Head of caudate nucleus (tissue), 42 donors: Measurements from ENCODE around the gene APBB1.

Source experiments
- DNase-seq, 42 donors: peaks; one replicate each; pipeline versions ENCODE4 v3.0.0 to v3.0.0-alpha.2; 2020 to 2021; ENCODE audit warnings: mixed read lengths in 7 of 42
- intact Hi-C: fragments of 100-400 bp; cut with DNase I; formaldehyde crosslinking; loops from one replicate; pipeline ENCODE4 v1.15.0; 2022

Gene APBB1

DNA sequence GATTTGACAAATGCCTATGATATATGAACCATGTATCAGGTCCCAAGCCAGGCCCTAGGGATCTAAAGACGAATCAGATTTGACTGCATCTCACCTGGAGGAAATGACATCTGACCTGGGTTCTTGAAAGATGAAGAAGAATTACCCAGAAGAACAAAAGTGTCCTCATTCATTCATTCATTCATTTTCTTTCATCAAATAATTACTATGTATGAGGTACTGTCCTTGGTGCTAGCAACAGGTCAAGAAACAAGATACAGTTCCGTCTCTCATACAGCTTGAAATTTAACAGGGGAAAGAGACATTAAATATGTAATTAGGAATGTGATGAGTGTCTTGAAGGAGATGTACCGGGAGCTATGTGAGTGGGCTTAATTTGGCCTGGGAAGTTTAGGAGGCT lies 1.8 kb upstream of the APBB1 start:
- intact Hi-C loops = no loop called here
- no peak for DNase-seq

DNA sequence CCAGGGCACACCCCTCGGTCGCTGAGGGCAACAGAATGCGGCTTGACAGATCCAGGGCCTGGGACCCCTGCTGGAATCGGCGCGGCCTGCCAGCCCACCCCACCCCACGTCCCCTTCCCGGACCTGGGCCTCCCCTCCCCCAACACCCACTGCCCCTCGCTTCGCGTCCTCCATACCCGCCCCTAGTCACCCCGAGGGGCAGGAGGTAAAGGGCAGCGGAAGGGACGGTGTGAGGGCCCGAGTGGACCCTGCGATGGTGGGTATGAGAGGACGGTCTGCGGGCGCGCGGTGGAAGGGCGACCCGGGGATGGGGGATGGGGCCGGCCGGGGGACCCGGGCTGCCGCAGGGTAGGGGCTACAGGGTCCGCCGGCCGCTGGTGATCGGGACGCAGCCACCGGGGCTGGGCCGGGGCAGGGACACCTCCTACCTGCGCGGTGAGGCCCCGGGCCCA lies 311 bp downstream of the APBB1 start:
- peak in 19 of 42 donors; percentile 24 to 69 (median 47) for DNase-seq
- intact Hi-C loops = no loop called here

DNA sequence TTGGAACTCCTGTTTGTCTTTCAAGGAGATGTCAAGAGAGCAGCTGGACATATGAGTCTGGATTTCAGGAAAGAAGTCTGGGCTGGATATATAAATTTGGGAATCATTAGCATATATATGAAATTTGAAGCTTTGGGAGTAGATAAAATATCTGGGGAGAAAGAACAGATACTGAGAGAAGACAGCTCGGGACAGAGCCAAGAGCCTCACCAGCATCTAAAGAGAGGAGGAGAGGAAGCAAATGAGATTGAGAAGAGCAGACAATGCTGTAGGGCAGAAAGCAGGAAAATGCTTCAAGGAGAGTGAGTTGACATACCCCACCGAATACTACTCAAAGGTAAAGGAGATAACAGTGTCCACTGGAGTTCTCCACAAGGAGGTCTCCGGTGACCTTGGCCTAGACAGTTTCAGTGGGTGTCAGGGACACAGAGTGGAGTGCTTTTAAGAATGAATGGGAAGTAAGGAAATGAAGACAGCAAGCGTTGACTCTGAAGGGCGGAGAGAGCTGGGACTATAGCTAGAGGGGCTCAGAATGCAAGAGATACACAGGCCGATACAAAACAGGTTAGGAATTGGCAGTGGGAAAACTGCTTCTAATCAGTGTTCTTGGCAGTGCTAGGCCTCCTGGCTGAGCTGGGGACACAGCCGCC lies 862 bp downstream of the APBB1 start:
- peak in 2 of 42 donors; percentile 42 to 48 for DNase-seq

DNA sequence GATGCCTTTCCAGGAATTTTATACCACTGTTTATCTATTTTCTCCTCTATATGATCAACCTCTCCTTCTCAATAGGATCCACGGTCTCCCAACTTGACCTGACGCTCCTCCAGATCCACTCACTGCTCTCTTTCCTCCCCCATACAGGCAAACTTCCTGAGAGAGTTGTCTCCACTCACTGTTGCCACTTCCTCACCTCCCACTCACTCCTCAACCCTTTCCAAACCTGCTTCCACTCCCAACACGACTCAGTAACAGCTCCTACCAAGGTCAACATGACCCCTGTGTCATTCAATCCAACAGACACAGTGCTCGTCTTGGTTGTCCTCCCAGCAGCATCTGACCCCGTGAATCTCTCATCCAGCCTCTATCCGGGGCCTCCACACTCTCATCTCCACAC lies 3.1 kb downstream of the APBB1 start:
- intact Hi-C loops = no loop called here
- no peak for DNase-seq

More for the DNA sequence above, 862 bp downstream of the APBB1 start:
- intact Hi-C loops = no loop called here

DNA sequence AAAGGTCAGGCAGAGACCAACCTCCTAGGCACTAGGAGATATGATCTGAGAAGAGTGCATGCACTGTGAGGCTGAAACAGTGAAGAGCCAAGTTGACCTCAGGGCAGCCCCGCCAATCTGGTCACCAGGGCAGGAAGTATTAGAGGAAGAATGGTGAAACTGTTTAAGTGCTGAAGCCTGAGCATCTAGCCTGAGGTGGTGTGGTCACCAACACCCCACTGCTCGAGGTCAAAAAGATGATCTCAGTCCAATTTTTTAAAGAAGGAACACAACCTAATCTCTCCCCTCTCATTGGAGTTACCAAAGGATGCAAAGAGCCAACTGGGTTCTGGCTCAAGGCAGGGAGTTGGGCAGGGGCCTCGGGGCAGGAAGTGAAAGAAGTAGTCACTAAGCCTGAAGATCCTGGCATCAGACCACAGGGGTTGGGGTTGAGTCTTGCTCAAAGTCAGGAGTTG lies 4.0 kb downstream of the APBB1 start:
- DNase-seq = peak in 2 of 42 donors; percentile 40 to 53
- intact Hi-C loops = no loop called here

DNA sequence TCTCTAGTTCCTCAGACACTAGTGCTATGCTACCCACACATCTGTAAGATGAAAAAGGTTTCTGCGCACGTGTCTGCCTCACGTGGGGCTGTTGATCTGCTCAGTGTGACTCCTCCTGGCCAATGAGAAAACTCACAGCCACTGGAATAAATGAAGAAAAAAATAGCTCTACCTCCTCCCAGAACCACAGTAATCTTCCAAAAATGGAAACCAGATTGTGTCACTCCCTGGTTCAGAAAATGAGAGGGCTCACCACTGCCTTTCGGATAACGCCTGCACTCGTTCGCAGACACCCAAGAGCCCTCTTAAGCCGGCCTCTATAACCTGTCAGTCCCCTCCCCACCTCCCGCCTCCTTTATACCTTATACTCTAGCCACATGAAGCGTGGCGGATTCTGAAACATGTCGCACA lies 5.1 kb downstream of the APBB1 start:
- intact Hi-C loops = no loop called here
- DNase-seq = peak; percentile 45 to 93 (median 82)

DNA sequence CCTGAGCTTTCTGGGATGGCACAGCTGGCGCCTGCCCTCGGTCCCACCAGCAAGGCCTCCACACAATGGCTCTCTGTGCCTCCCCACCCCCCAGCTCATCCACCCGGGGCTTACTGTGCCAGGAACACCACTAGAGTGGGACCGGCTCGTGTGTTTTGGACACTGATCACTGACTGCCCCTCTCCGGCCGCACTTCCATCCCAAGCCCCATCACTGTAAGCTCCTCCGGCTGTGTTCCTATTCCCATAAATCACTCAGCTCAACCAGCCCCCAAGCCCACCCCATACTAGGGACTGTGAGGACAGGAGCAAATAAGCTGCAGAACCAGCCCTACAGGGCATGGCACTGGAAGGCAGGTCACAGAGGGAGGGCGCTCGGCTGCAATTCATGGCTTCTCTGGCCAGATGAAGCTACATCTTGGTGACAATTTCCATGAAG lies 7.3 kb downstream of the APBB1 start:
- peak; percentile 75 to 95 (median 90) for DNase-seq
- intact Hi-C loops = no loop called here

DNA sequence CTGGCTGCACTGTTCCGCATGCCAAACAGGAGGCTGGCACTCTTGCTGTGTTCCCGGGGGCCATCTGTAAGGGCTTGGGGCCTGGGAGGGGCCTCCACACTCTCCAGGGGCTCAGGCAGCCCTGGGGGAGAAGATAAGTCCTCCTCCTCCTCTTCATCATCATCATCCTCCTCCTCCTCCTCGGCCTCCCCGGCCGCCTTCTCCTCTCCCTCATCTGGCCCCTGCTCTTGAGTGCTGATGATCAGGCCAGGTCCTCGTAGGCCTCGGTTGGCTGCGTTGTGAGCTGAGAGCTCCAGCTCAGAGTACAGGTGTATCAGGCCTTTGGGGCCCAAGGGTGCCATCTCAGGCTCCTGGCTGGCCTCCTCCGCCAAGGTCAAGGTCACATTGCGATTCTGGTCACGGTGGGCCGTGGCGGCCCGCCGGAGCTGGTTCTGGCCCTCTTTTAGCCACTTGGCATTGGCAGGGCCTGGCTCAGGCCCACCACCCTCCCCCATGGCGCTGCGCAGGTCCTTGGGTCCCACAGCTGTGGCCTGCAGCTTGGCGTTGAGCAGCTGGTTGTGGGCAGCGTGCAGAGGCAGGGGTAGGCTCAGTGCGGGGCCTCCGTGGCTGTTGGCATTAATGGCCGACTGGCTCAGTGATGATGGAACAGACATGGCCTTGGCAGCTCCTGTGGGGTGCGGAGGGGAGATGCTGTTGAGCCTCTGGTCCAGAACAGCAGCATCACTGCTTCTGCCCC lies 8.0 kb downstream of the APBB1 start:
- intact Hi-C loops = no loop called here
- DNase-seq = peak; percentile 24 to 89 (median 72)

DNA sequence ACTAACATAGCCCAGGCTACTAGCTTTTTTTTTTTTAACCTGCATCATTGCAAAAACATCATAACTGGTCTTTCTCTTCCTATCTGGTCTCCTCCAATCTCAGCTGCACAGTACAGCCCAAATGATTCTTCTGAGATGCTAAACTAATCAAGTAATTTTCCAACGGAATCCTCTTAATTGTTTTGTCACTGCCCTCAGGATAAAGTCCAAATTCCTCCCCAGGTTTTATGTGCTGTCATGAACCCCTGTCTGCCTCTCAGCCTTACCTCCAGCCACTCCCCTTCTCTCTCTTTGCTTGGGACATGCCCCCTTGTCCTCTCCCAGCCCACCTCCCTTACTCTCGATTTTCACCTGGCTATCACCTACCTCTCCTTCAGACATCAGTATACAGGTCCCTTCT lies 12.5 kb downstream of the APBB1 start:
- DNase-seq = no peak
- intact Hi-C loops = no loop called here

DNA sequence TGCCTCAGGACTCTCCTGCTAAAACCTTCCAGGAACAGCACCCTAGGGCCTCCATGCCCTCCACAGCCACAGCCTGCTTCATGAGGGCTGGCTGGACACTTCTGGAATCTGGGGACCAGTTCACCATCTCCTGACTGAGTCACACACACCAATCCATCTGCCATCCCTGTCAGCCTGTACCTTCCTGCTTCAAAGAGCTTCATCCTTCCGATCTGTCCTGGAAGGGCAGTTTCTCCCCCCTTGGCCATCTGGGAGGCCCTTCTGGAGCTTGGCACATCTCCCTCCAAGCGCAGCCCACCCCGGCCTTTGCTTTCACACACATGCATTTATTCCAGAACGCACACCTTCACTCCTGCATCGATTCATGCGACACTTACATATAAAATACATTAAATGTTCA lies 13.0 kb downstream of the APBB1 start:
- intact Hi-C loops = no loop called here
- peak in 2 of 42 donors; percentile 14 to 19 for DNase-seq

DNA sequence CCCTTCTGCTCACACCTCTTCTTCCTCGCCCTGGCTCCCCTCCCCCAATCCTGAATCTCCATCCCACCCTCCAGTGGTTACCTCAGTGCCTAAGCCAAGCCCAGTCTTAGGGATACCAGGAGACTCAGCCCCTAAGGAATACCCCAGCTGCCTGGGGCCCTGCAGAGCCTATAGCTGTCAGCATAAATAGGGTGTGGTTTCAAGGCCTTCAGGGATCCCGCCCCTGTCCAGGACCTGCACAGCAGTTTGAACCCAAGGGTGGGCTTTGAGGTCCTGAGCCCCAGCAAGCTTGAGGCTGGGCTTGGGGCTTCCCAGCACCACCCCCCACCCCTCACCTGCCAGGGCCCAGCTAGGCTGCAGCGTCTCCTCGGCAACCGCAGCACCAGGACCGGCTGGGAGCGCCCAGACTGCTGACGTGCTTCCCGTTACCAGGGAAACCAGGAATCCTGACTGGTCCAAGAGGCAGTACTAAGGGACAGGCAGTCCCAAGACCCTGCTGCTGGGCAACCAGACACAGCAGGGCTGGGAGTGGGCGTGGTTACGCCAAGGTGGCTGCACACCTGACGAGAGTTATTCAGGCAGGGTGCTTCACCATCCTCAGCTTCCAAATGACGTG lies 13.7 kb downstream of the APBB1 start:
- peak in 36 of 42 donors; percentile 39 to 80 (median 62) for DNase-seq
- intact Hi-C loops = no loop called here

DNA sequence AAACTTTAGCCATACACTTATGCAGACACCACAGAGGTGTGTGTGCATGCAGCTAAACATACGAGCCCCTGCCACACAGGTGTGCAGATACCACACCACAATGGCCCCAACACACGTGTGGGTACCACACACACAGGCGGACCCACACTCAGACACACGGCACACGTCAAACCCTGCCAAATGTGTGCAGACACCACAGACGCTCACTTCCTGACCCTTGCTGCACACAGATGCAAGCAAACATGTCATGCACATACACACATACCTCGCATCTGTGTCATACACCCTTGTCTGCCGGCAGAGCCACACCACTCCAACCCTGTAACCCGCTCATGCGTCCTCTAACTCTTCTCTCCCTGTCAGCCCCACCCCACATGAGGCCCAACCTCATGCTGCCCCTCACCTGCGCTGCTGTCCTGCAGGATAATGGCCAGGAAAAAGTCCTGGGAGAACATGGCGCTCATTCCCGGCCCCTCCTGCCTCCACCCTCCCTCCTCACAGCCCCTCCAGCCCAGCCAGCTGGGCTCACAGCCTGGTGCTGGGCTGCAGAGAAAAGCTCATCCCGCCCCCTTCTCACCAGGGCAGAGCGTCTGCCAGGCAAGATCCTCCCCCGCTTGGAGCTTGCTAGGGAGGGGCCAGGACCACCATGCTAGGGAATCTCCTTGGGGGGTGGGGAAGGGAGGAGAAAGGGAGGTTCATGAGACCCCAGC lies 14.4 kb downstream of the APBB1 start:
- intact Hi-C loops = no loop called here
- peak in 32 of 42 donors; percentile 40 to 80 (median 66) for DNase-seq

DNA sequence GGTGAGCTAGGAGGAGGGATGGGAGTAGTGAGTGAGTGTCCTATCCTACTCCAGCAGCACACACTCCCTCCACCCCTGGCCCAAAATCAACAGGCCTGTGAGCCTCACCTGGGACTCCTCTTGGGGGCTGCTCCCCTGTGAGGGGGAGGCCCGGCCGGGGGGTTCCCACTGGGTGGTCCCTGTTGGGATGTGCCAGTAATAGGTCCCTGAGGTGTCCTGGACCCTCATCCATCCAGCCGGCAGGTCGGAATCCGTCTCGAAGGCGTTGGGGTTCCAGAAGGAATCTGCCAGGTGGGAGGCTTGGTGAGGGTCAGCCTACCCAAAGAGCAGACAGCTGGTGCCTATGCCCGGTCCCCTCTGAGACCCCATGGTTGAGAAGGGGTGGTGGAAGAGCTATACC lies 15.4 kb downstream of the APBB1 start:
- DNase-seq = no peak
- intact Hi-C loops = no loop called here

DNA sequence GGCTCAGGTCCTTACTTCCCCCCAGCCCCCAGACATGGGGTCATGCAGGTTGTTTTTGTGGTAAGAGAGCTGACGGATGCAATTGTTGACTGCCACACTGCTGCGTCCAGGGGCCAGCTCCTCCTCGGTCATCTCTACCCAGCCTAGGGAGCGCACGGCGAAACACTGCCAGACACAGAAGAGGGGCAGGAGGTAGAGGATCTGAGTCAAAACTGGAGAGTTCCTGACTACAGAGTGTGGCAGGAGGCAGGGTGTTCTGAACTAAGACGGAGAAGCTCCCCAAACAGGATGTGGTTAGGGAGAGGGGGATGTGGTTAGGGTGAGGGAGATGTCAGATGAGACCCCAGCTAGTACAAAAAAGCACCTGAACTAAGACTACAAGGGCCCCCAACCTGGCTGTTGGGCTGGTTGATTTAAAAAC lies 16.3 kb downstream of the APBB1 start:
- DNase-seq = no peak
- intact Hi-C loops = no loop called here

DNA sequence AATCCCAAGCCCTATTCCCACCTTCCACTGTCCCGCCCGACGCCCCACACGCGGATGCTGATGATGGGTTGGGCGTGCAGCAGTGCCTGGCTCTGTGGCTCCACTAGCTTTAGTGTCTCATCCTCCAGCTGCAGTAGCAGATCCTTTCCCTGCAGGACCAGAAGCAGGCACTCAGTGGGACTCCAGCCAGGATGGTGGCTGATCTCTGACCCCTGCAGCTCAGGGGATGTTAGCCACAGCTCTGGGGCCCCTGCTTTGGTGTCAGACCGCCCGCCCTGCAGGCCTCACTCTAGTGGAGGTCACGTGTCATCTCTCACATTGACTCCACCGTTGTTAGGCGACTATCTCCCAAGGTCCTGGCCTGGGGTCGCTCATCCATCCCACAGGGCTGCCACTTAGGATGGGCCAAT lies 16.8 kb downstream of the APBB1 start:
- intact Hi-C loops = no loop called here
- DNase-seq = peak in 3 of 42 donors; percentile 39 to 44 (median 41)

DNA sequence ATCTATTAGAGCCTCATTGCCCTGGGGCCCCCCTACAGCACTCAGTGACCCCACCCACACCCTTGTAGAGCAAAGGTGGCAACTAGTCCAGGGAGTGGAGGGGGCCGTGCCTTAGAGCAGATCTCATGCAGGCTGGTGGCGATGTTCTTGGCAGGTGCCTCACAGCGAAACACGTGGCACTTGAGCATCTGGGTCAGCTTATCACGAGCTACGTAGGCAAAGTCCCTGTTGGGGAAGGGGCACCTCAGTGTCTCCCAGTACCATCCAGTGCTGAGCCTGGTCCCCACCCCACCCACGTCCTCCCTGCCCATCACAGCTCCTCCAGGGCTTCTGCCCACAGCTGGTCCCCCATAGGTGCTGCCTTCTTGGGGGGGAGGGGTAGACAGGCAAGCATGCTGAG lies 17.4 kb downstream of the APBB1 start:
- intact Hi-C loops = no loop called here
- no peak for DNase-seq

DNA sequence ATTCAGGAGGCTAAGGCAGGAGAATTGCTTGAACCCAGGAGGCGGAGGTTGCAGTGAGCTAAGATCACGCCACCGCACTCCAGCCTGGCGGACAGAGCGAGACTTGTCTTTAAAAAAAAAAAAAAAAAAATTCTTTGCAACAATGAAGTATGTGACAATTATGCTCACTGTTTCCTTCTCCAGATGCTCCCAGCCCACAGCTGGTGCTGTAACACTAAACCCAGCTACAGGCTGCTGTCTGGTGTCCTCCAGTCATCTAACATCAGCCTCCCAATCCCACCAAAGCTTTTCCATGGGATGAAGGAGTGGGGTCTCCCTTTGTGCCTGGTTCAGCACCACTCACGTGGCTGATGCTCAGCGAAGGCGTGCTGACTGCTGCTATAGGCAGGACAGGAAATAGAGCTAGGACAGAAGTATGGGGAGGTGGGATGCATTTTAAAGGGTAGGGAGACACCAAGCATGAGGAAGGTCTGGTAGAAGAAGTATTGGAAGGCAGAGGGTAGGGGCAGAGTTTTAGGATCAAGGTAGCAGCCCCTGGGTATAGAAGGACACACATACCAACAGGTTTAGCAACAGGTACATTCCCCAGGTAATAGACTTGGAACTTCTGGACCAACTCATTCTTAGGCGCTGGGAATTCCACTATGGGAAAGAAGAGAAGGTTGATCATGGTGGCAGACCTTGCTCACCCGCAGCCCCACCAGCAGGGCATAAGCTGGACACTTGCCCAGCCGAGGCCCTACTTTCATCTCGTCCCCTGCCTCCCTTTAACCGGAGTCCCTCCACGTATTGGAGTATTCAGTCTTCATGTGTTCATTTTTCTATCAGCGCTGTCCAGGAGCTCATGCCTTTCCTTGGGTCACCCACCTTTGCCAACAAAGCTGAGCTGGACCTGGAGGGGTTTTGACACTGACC lies 18.2 kb downstream of the APBB1 start:
- peak in 7 of 42 donors; percentile 14 to 58 (median 46) for DNase-seq

DNA sequence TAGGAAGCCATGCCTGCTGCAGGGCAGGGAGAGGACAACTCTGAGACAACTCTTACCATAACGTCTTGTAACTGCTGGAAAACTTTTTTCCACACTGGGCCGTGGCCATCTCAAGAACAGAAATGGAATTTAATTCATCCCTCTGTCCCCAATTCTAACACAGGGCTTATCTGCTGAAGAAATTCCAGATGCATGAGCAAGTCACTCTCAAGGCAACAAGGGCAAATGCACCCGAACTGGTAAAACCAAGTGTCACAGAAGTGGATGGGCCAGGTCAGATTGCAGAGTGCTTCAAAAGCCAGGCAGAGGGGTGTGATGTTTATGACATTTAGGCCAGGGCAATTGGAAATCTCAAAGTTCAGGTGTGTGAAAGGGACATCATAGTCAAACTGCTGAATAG lies 21.3 kb downstream of the APBB1 start:
- intact Hi-C loops = no loop called here
- no peak for DNase-seq

More for the DNA sequence above, 18.2 kb downstream of the APBB1 start:
- intact Hi-C loops = no loop called here
